KMS-11 (cell line): Measurements from ENCODE around the gene DCBLD1.

Experiments used
- H2AFZ ChIP-seq: fragments of 200-600 bp; sonication (generic); 2 replicates; pipeline ENCODE4 v1.6.1; 2016; ENCODE audit warnings: antibody characterized with exemption, mixed run types, low read depth
- H3K27ac ChIP-seq: fragments of 200-600 bp; sonication (generic); 2 replicates; pipeline ENCODE4 v1.6.1; 2016; ENCODE audit warnings: mild to moderate bottlenecking, mixed run types
- H3K27me3 ChIP-seq: fragments of 200-600 bp; sonication (generic); 2 replicates; pipeline ENCODE4 v1.6.1; 2017; ENCODE audit warnings: mild to moderate bottlenecking, low read depth, mixed run types, moderate library complexity; ENCODE audit not compliant: insufficient read depth
- H3K36me3 ChIP-seq: fragments of 200-600 bp; sonication (generic); 2 replicates; pipeline ENCODE4 v1.6.1; 2017; ENCODE audit warnings: mild to moderate bottlenecking, mixed run types; ENCODE audit not compliant: insufficient read depth
- H3K4me1 ChIP-seq: fragments of 200-600 bp; sonication (generic); 2 replicates; pipeline ENCODE4 v1.6.1; 2016; ENCODE audit warnings: mild to moderate bottlenecking, low read depth, mixed run types; ENCODE audit not compliant: poor library complexity, severe bottlenecking
- H3K4me2 ChIP-seq: fragments of 200-600 bp; sonication (generic); 2 replicates; pipeline ENCODE4 v1.7.0; 2016; ENCODE audit warnings: mild to moderate bottlenecking, mixed run types
- H3K4me3 ChIP-seq: fragments of 200-600 bp; sonication (generic); IDR thresholded peaks from 2 replicates; pipeline ENCODE4 v1.6.1; 2017; ENCODE audit warnings: low read depth, low read length, mixed read lengths; ENCODE audit not compliant: insufficient read depth
- H3K79me2 ChIP-seq: fragments of 200-600 bp; sonication (generic); 2 replicates; pipeline ENCODE4 v1.6.1; 2016; ENCODE audit warnings: low read depth, mixed run types; ENCODE audit not compliant: insufficient read depth
- H3K9ac ChIP-seq: fragments of 200-600 bp; sonication (generic); 2 replicates; pipeline ENCODE4 v1.6.1; 2016; ENCODE audit warnings: mild to moderate bottlenecking, mixed run types
- H4K20me1 ChIP-seq: fragments of 200-600 bp; sonication (generic); 2 replicates; pipeline ENCODE4 v1.6.1; 2016; ENCODE audit warnings: mild to moderate bottlenecking, mixed run types; ENCODE audit not compliant: insufficient read depth
- CTCF ChIP-seq: fragments of 200-600 bp; sonication (generic); conservative IDR thresholded peaks from 2 replicates; pipeline ENCODE4 v1.6.1; 2017; ENCODE audit warnings: low read depth, mild to moderate bottlenecking, antibody characterized with exemption, low read length, moderate library complexity, mixed read lengths

DCBLD1 gene

GRCh38 chr6:117451671-117452070 lies 30.8 kb upstream of the DCBLD1 start:
- H4K20me1 ChIP-seq, result no peaks in the 10 kb centered on the region
- H3K4me3 ChIP-seq, result no peak overlapping the region
- H3K4me2 ChIP-seq, result no peak overlapping the region
- no peaks in the 10 kb centered on the region for H3K27me3 ChIP-seq
- no peaks in the 10 kb centered on the region for H3K4me1 ChIP-seq
- H3K36me3 ChIP-seq, result no peaks in the 10 kb centered on the region
- no peak overlapping the region for H3K9ac ChIP-seq
- TF ChIP-seq CTCF, result no peak
- no peak overlapping the region for H3K27ac ChIP-seq
- H2AFZ ChIP-seq, result no peak overlapping the region
- H3K79me2 ChIP-seq, result no peaks in the 10 kb centered on the region

GRCh38 chr6:117456250-117456649 lies 26.2 kb upstream of the DCBLD1 start:
- no peaks in the 10 kb centered on the region for H3K36me3 ChIP-seq
- no peak overlapping the region for H3K4me2 ChIP-seq
- H3K9ac ChIP-seq, result no peak overlapping the region
- no peaks in the 10 kb centered on the region for H3K79me2 ChIP-seq
- no peak for TF ChIP-seq CTCF
- H4K20me1 ChIP-seq, result no peaks in the 10 kb centered on the region
- no peak overlapping the region for H2AFZ ChIP-seq
- H3K4me1 ChIP-seq, result no peaks in the 10 kb centered on the region
- H3K4me3 ChIP-seq, result no peak overlapping the region
- no peak overlapping the region for H3K27ac ChIP-seq
- H3K27me3 ChIP-seq, result no peaks in the 10 kb centered on the region

- no peaks in the 10 kb centered on the region for H3K4me1 ChIP-seq
- no peak overlapping the region for H3K27ac ChIP-seq
- no peaks in the 10 kb centered on the region for H3K27me3 ChIP-seq
- H3K4me3 ChIP-seq, result no peak overlapping the region
- no peak overlapping the region for H2AFZ ChIP-seq
- no peak overlapping the region for H3K9ac ChIP-seq
- H3K79me2 ChIP-seq, result no peaks in the 10 kb centered on the region
- H3K4me2 ChIP-seq, result no peak overlapping the region
- no peaks in the 10 kb centered on the region for H3K36me3 ChIP-seq
- TF ChIP-seq CTCF, result no peak
- H4K20me1 ChIP-seq, result no peaks in the 10 kb centered on the region
Measured at GRCh38 chr6:117456998-117457397, 25.5 kb upstream of the DCBLD1 start.

- no peak overlapping the region for H3K9ac ChIP-seq
- TF ChIP-seq CTCF, result no peak
- no peaks in the 10 kb centered on the region for H3K4me1 ChIP-seq
- H3K27me3 ChIP-seq, result no peaks in the 10 kb centered on the region
- no peak overlapping the region for H2AFZ ChIP-seq
- no peaks in the 10 kb centered on the region for H4K20me1 ChIP-seq
- no peaks in the 10 kb centered on the region for H3K79me2 ChIP-seq
- no peaks in the 10 kb centered on the region for H3K36me3 ChIP-seq
- no peak overlapping the region for H3K4me2 ChIP-seq
- H3K4me3 ChIP-seq, result no peak overlapping the region
- no peak overlapping the region for H3K27ac ChIP-seq
Measured at GRCh38 chr6:117459204-117459944, 23.1 kb upstream of the DCBLD1 start.
